Liver (tissue), 9 donors: ENCODE measurements around the gene ZNF592. TPM values are rescaled to one million over a fixed set of nuclear protein-coding genes. Genes with fewer than 3 reads are reported as not detected.

Source experiments
- DNase-seq: peaks from one replicate; pipeline ENCODE4 v3.0.0-alpha.2; 2017; ENCODE audit warnings: low spot score
- H3K27ac ChIP-seq, 2 donors: one replicate each; pipeline ENCODE4 v1.7.0; 2013; ENCODE audit warnings: inconsistent platforms in 2 of 2, low read length in 2 of 2, control low read depth in 1 of 2, low read depth in 1 of 2, mild to moderate bottlenecking in 1 of 2
- H3K27me3 ChIP-seq, 4 donors: one replicate each; pipeline versions ENCODE4 v1.6.1 to v1.7.0; 2013; ENCODE audit warnings: low read length in 3 of 4, inconsistent platforms in 1 of 4, mild to moderate bottlenecking in 1 of 4, moderate library complexity in 1 of 4; ENCODE audit not compliant: control insufficient read depth in 4 of 4, insufficient read depth in 4 of 4
- H3K36me3 ChIP-seq, 4 donors: one replicate each; pipeline versions ENCODE4 v1.6.1 to v1.7.0; 2013; ENCODE audit warnings: low read length in 3 of 4, mild to moderate bottlenecking in 3 of 4, low read depth in 1 of 4, moderate library complexity in 1 of 4; ENCODE audit not compliant: control insufficient read depth in 4 of 4, insufficient read depth in 3 of 4
- H3K4me1 ChIP-seq, 4 donors: one replicate each; pipeline versions ENCODE4 v1.6.1 to v1.7.0; 2013; ENCODE audit warnings: low read length in 3 of 4, mild to moderate bottlenecking in 3 of 4, moderate library complexity in 1 of 4; ENCODE audit not compliant: control insufficient read depth in 4 of 4, insufficient read depth in 4 of 4
- H3K4me3 ChIP-seq, 3 donors: one replicate each; pipeline versions ENCODE4 v1.6.1 to v1.7.0; 2013; ENCODE audit warnings: low read length in 3 of 3, control low read depth in 1 of 3, low read depth in 1 of 3, mild to moderate bottlenecking in 1 of 3
- H3K9ac ChIP-seq, 2 donors: one replicate each; pipeline ENCODE4 v1.7.0; 2013; ENCODE audit warnings: low read length in 2 of 2, mild to moderate bottlenecking in 2 of 2, moderate library complexity in 2 of 2, control low read depth in 1 of 2, low read depth in 1 of 2
- H3K9me3 ChIP-seq, 4 donors: one replicate each; pipeline versions ENCODE4 v1.6.1 to v1.7.0; 2013; ENCODE audit warnings: low read length in 3 of 4; ENCODE audit not compliant: control insufficient read depth in 4 of 4
- EGR1 ChIP-seq, 2 donors: IDR thresholded peaks; 2 replicates each; pipeline ENCODE4 v1.6.1; 2016 to 2018; ENCODE audit warnings: antibody characterized with exemption in 2 of 2, low read depth in 2 of 2
- FOXA1 ChIP-seq: IDR thresholded peaks from 2 replicates; pipeline ENCODE4 v1.6.1; 2016; ENCODE audit warnings: antibody characterized with exemption
- FOXA2 ChIP-seq: IDR thresholded peaks from 2 replicates; pipeline ENCODE4 v1.6.1; 2016; ENCODE audit warnings: antibody characterized with exemption
- GABPA ChIP-seq, 2 donors: IDR thresholded peaks in 1 of 2; conservative IDR thresholded peaks in 1 of 2; 2 replicates each; pipeline ENCODE4 v1.6.1; 2016; ENCODE audit warnings: antibody characterized with exemption in 2 of 2, mild to moderate bottlenecking in 1 of 2, moderate library complexity in 1 of 2
- HNF4A ChIP-seq, 2 donors: conservative IDR thresholded peaks; 2 replicates each; pipeline ENCODE4 v1.6.1; 2016; ENCODE audit warnings: antibody characterized with exemption in 2 of 2, mild to moderate bottlenecking in 2 of 2
- JUND ChIP-seq, 2 donors: IDR thresholded peaks; 2 replicates each; pipeline ENCODE4 v1.6.1; 2016; ENCODE audit warnings: antibody characterized with exemption in 2 of 2
- NR2F2 ChIP-seq: IDR thresholded peaks from 2 replicates; pipeline ENCODE4 v1.6.1; 2016; ENCODE audit warnings: antibody characterized with exemption
- RAD21 ChIP-seq, 2 donors: IDR thresholded peaks; 2 replicates each; pipeline ENCODE4 v1.6.1; 2016; ENCODE audit warnings: antibody characterized with exemption in 2 of 2, mild to moderate bottlenecking in 2 of 2
- RXRA ChIP-seq, 2 donors: IDR thresholded peaks; 2 replicates each; pipeline ENCODE4 v1.6.1; 2017 to 2018; ENCODE audit warnings: antibody characterized with exemption in 2 of 2, mild to moderate bottlenecking in 1 of 2
- SP1 ChIP-seq: IDR thresholded peaks from 2 replicates; pipeline ENCODE4 v1.6.1; 2018; ENCODE audit warnings: antibody characterized with exemption, mild to moderate bottlenecking
- TAF1 ChIP-seq: conservative IDR thresholded peaks from 2 replicates; pipeline ENCODE4 v1.6.1; 2016; ENCODE audit warnings: antibody characterized with exemption, mild to moderate bottlenecking
- YY1 ChIP-seq: IDR thresholded peaks from 2 replicates; pipeline ENCODE4 v1.6.1; 2016; ENCODE audit warnings: antibody characterized with exemption, mild to moderate bottlenecking
- WGBS: extraction: QIAGEN DNeasy Blood & Tissue Kit; methylation state at CpG from one replicate; pipeline ENCODE4 v1.1.7; 2013; 5-methylcytosine and 5-hydroxymethylcytosine counted together
- polyA plus RNA-seq, 2 donors: library from polyadenylated mRNA; stranded (reverse) in 1 of 2; unstranded in 1 of 2; fragments of 200-250 nt in 1 of 2; fragments of >200 nt in 1 of 2; fragmentation: Nextera tagmentation in 1 of 2; extraction: Ambion mirVana in 1 of 2; gene quantifications; one replicate each; pipeline versions ENCODE4 v1.2.1 to v1.2.3, GENCODE V29; 2013 to 2015
- total RNA-seq, 2 donors: library from RNA; depleted of rRNA; stranded (reverse); fragments of >200 nt; gene quantifications; one replicate each; pipeline ENCODE4 v1.2.3, GENCODE V29; 2014
- TF ChIP-seq, protein P1 (sequence below): IDR thresholded peaks from 2 replicates; pipeline ENCODE4 v1.6.1; 2016; ENCODE audit warnings: antibody characterized with exemption
- TF ChIP-seq, protein P2 (sequence below): IDR thresholded peaks from 2 replicates; pipeline ENCODE4 v1.6.1; 2016; ENCODE audit warnings: antibody characterized with exemption
- TF ChIP-seq, protein P3 (sequence below): IDR thresholded peaks from 2 replicates; pipeline ENCODE4 v1.6.1; 2016; ENCODE audit warnings: antibody characterized with exemption
- TF ChIP-seq, protein P4 (sequence below): IDR thresholded peaks from 2 replicates; pipeline ENCODE4 v1.6.1; 2016; ENCODE audit warnings: antibody characterized with exemption, mild to moderate bottlenecking
- TF ChIP-seq, protein P5 (sequence below): fragments of 150-350 bp; IDR thresholded peaks from 2 replicates; pipeline ENCODE4 v1.5.1; 2017; ENCODE audit warnings: improper control_type of control experiment, low read depth, low read length; ENCODE audit not compliant: missing input control
- donor health status: healthy.
- donor health status: healthy.
- donor health status: healthy.
- donor health status: healthy.
- donor health status: healthy.

Gene ZNF592
- total and polyA plus RNA-seq, 4 donors = 4.4 to 10.6 (median 7.5) TPM

DNA sequence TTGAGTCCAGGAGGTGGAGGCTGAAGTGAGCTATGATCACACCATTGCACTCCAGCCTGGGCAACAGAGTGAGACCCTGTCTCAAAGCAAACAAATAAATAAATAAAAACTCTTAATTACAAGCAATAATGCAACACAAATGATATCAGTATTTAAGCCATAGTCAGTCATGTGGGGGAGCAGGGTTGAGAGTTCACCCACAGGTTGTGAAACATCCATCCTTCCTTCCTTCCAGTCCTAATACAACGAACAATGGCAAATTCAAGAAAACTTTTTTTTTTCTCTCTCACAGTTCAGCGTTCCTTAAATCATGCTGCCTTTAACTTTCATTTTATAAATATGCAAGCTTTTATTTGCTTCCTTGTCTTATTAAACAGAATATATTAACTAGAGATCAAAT is 24.1 kb downstream of the ZNF592 start:
- no peak overlapping the region for H3K27ac ChIP-seq
- 54% methylated on average over 2 of the region's 2 CpGs for WGBS

DNA sequence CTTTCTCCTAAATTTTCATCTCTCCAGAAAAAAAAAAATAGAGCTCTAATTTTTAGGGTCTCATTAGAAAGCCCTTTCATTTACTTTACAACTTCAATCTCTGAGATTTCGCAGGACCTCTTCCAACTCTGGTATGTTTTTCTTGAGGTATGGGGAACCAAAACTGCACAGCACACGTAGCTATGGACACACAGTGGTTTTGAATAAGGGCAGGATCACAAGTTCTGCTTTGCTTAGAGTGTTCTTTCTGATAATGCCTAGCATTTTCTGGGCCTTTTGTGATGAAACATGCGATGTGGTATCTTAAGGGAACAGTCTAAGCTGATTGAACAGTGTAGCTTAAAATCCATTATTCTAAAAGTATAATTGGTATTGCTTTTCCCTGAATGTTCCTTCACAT is 25.3 kb downstream of the ZNF592 start:
- H3K4me3 ChIP-seq = no peak overlapping the region
- peaks cover 4 to 10% (median 5%) of the 10 kb centered on the region in 4 donors for H3K36me3 ChIP-seq
- peaks cover 4 to 18% (median 8%) of the 10 kb centered on the region in 4 donors for H3K4me1 ChIP-seq
- H3K9ac ChIP-seq = no peak overlapping the region
- WGBS = 88% methylated on average over 3 of the region's 3 CpGs
- no peak for DNase-seq
- no peaks in the 10 kb centered on the region for H3K9me3 ChIP-seq
- TF ChIP-seq, protein P1, sequence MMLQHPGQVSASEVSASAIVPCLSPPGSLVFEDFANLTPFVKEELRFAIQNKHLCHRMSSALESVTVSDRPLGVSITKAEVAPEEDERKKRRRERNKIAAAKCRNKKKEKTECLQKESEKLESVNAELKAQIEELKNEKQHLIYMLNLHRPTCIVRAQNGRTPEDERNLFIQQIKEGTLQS = no peak
- TF ChIP-seq HNF4A (conservative IDR thresholded peaks at IDR 0.05) (no peak), EGR1 (IDR thresholded peaks at IDR 0.05; ENCODE audit: low read depth in 2 of 2) (no peak), TAF1 (no peak), YY1 (no peak), RXRA (IDR thresholded peaks at IDR 0.05) (no peak), FOXA2 (no peak), RAD21 (IDR thresholded peaks at IDR 0.05) (no peak), SP1 (no peak), NR2F2 (no peak), JUND (IDR thresholded peaks at IDR 0.05) (no peak), GABPA (IDR thresholded peaks at IDR 0.05 in 1 of 2, conservative IDR thresholded peaks at IDR 0.05 in 1 of 2) (no peak), FOXA1 (no peak)
- TF ChIP-seq, protein P2, sequence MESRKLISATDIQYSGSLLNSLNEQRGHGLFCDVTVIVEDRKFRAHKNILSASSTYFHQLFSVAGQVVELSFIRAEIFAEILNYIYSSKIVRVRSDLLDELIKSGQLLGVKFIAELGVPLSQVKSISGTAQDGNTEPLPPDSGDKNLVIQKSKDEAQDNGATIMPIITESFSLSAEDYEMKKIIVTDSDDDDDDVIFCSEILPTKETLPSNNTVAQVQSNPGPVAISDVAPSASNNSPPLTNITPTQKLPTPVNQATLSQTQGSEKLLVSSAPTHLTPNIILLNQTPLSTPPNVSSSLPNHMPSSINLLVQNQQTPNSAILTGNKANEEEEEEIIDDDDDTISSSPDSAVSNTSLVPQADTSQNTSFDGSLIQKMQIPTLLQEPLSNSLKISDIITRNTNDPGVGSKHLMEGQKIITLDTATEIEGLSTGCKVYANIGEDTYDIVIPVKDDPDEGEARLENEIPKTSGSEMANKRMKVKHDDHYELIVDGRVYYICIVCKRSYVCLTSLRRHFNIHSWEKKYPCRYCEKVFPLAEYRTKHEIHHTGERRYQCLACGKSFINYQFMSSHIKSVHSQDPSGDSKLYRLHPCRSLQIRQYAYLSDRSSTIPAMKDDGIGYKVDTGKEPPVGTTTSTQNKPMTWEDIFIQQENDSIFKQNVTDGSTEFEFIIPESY = no peak
- TF ChIP-seq, protein P3, sequence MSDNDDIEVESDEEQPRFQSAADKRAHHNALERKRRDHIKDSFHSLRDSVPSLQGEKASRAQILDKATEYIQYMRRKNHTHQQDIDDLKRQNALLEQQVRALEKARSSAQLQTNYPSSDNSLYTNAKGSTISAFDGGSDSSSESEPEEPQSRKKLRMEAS = no peak
- TF ChIP-seq, protein P4, sequence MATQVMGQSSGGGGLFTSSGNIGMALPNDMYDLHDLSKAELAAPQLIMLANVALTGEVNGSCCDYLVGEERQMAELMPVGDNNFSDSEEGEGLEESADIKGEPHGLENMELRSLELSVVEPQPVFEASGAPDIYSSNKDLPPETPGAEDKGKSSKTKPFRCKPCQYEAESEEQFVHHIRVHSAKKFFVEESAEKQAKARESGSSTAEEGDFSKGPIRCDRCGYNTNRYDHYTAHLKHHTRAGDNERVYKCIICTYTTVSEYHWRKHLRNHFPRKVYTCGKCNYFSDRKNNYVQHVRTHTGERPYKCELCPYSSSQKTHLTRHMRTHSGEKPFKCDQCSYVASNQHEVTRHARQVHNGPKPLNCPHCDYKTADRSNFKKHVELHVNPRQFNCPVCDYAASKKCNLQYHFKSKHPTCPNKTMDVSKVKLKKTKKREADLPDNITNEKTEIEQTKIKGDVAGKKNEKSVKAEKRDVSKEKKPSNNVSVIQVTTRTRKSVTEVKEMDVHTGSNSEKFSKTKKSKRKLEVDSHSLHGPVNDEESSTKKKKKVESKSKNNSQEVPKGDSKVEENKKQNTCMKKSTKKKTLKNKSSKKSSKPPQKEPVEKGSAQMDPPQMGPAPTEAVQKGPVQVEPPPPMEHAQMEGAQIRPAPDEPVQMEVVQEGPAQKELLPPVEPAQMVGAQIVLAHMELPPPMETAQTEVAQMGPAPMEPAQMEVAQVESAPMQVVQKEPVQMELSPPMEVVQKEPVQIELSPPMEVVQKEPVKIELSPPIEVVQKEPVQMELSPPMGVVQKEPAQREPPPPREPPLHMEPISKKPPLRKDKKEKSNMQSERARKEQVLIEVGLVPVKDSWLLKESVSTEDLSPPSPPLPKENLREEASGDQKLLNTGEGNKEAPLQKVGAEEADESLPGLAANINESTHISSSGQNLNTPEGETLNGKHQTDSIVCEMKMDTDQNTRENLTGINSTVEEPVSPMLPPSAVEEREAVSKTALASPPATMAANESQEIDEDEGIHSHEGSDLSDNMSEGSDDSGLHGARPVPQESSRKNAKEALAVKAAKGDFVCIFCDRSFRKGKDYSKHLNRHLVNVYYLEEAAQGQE = no peak
- TF ChIP-seq, protein P5, sequence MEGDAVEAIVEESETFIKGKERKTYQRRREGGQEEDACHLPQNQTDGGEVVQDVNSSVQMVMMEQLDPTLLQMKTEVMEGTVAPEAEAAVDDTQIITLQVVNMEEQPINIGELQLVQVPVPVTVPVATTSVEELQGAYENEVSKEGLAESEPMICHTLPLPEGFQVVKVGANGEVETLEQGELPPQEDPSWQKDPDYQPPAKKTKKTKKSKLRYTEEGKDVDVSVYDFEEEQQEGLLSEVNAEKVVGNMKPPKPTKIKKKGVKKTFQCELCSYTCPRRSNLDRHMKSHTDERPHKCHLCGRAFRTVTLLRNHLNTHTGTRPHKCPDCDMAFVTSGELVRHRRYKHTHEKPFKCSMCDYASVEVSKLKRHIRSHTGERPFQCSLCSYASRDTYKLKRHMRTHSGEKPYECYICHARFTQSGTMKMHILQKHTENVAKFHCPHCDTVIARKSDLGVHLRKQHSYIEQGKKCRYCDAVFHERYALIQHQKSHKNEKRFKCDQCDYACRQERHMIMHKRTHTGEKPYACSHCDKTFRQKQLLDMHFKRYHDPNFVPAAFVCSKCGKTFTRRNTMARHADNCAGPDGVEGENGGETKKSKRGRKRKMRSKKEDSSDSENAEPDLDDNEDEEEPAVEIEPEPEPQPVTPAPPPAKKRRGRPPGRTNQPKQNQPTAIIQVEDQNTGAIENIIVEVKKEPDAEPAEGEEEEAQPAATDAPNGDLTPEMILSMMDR = no peak
- no peaks in the 10 kb centered on the region for H3K27me3 ChIP-seq
- no peak overlapping the region for H3K27ac ChIP-seq

More for the DNA sequence above, 24.1 kb downstream of the ZNF592 start:
- Histone ChIP-seq H3K4me3 (no peak overlapping the region), H3K4me1 (peaks cover 2 to 13% (median 6%) of the 10 kb centered on the region in 4 donors), H3K27me3 (no peaks in the 10 kb centered on the region), H3K36me3 (peaks cover 4 to 10% (median 5%) of the 10 kb centered on the region in 4 donors), H3K9ac (no peak overlapping the region), H3K9me3 (no peaks in the 10 kb centered on the region)
- no peak for DNase-seq
- TF ChIP-seq RXRA (IDR thresholded peaks at IDR 0.05) (peak in 1 of 2 donors; percentile 11), NR2F2 (no peak), HNF4A (conservative IDR thresholded peaks at IDR 0.05) (peak in 1 of 2 donors; percentile 10)
- TF ChIP-seq, protein P3 = no peak
